ENCODE results near the gene LRRC30.

The LRRC30 gene

DNA sequence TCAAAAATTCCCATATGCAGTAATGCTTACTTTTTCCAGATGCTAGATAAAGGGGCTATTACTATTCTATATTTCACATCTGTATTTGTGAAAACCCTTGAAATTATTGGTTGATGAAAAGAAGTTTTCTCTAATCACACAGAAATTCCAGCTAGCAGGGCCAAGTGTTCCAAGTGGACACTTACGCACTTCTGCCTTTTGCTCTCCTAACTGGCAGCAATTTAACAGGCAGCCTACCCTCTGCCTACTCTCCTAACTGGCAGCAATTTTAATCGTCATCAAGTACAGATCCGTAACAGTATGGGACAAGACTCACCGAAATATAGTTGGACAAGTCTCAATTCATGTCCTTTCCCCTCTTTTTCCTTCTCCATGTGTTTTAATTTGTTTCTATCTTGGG, 12.0 kb downstream of the LRRC30 start:
- no peak for DNase-seq

DNA sequence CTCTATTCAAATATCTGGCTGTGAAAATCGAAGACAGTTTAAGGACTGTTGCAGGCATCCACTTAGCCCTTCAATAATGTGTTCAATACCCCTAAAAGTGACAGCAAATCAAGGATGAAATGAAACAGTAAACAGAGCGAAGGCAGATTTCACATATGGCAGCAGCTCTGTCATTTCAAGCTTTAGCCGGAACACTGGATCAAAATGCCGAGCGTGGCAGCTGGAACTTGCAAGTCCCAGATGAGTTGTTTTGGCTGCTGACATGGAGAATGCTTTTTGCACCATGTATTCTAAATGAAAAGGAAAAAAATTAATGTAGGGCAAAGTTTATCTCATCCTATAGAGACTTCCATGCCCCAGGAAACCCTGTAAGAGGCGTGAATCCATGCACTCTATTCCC, 18.0 kb downstream of the LRRC30 start:
- no peak for DNase-seq

GRCh38 chr18:7254163-7254562, 23.3 kb downstream of the LRRC30 start:
- DNase-seq = no peak

DNA sequence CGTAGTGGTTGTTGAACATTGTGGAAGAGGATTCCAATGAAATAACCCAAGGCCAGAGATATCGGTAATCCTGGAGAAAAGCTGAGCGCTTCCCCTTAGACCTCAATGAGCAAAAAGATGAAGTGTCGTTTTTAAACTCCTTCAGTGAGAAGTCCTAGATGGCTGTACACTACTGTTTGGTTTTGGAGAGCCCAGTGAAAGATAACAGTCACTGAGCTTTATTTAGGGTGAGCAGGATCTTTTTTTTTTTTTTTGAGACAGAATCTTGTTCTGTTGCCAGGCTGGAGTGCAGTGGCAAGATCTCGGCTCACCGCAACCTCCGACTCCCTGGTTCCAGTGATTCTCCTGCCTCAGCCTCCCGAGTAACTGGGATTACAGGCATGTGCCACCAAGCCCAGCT, 24.2 kb downstream of the LRRC30 start:
- DNase-seq = no peak

DNA sequence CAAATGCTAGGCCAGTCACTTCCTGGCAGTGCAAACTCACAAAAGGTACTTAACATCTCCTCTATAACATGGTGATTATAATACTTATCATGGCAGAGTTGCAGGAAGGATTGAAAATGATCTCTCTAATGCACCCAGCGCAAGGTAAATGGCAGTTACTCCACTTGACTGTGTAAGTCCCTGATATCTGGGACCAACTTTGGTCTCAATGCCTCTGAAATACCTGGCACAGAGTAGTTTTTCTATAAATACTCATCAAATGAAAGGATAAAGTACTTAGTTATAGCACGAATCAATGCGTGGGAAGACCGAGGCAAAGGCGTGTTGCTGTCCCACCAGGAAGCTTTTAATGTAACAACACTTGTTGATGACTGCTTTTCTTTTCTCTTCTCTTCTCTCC, 24.8 kb downstream of the LRRC30 start:
- DNase-seq = no peak

DNA sequence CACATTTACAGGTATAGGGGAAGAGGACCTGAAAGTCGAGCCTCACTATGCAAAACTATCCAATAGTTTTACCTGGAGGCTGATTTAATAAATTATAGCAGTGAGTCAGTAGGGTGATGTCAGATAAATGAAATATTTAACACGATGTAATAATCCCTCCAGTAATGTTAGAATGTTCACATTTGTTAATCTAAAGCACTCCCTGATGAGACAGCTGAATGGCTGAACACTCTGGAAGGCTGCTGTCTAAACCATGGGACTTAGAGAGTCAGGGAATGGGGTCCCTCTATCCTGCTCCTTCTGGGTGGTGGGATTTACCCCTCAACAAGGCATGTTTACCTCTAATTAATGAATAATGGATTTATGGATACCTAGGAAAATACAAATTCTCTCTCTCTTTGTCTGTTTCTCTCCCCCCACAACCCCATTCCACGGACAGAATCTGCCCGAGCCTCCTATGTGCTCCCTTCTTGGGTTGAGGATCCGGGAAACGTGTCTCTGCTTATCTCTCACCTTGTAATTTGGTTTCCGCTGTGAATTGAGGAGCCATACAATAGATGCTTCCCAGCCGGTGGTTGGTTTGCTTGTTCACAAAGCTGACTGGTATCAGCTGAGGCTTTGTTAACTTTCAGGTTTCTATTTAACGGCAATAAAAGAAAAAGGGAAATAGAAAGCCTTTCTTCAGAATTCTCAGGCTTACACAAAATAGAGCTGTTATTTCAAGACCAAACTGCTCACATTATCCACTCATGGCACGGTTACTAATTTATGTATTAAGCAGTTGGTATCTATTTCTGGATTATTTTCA, 25.9 kb downstream of the LRRC30 start:
- DNase-seq = no peak

DNA sequence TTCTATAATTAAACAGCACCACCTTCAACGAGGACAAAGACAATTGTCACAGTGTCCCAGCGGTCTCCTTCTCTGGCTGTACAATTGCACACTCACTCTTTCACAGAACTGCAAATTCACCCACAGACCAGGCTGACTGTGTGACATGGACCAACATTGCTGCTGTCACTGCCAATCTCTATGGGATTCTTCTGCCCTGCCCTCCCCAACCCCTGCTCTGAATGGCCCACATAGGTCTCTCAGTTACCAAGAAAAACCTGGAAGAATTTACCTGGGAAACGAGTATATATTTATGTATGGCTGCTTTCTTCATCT, 26.5 kb downstream of the LRRC30 start:
- DNase-seq = no peak

- no peak for DNase-seq
These were observed 28.6 kb downstream of the LRRC30 start for GRCh38 chr18:7259475-7259874.

DNA sequence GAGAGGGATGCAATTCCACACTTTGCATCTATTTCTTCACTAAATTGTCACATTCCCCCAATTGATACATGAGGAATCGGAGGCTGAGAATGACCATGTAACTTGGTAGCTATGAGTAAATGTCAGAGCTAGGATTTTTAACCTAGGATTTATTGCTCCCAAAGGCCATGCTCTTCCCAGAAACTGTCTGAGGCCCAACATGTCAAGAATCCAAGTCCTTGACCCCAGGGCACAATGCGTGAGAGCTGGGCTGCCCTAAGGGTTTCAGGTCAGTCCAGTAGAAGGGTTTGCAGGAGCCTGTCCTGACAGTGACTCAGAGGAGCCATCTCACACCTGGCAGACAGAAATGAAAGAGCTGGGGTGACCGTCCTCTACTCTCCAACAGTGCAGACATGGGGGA, 30.3 kb downstream of the LRRC30 start:
- no peak for DNase-seq

- DNase-seq = no peak
These were observed 37.1 kb downstream of the LRRC30 start for GRCh38 chr18:7267973-7268372.

- no peak for DNase-seq
These were observed 39.1 kb downstream of the LRRC30 start for GRCh38 chr18:7269942-7270341.

GRCh38 chr18:7272311-7273049, 41.6 kb downstream of the LRRC30 start:
- DNase-seq = no peak

GRCh38 chr18:7273301-7273921, 42.5 kb downstream of the LRRC30 start:
- DNase-seq = no peak

GRCh38 chr18:7281579-7281978, 50.7 kb downstream of the LRRC30 start:
- DNase-seq = no peak

Data from CD4-positive, alpha-beta T cell treated with Interleukin-6 for 4 hours (primary cell).